ENCODE results near the gene PNMT. TPM values are rescaled to one million over a fixed set of nuclear protein-coding genes. Genes with fewer than 3 reads are reported as not detected.

PNMT gene
- total and polyA plus RNA-seq, 2 of the 13 experiments (the other 11 are each of a cell fraction or from before 2014, with no cell fraction given) = 0.25 TPM; not detected in 1

- peak; percentile 58; the same call in 1 of the 2 replicates for TF ChIP-seq RFXAP (CRISPR knock-in tag; IDR thresholded peaks at IDR 0.05; ENCODE audit: borderline replicate concordance)
- no peak for TF ChIP-seq NFE2L1 (CRISPR knock-in tag; IDR thresholded peaks at IDR 0.05; ENCODE audit: borderline replicate concordance)
- no peak for TF ChIP-seq PAWR (CRISPR knock-in tag; IDR thresholded peaks at IDR 0.05; ENCODE audit: borderline replicate concordance)
- no peak; the same call in 1 of the 2 replicates for TF ChIP-seq ZNF775 (CRISPR knock-in tag; IDR thresholded peaks at IDR 0.05; ENCODE audit: borderline replicate concordance)
- TF ChIP-seq NR3C1 (CRISPR knock-in tag; IDR thresholded peaks at IDR 0.05) = no peak
- TF ChIP-seq, protein P1, sequence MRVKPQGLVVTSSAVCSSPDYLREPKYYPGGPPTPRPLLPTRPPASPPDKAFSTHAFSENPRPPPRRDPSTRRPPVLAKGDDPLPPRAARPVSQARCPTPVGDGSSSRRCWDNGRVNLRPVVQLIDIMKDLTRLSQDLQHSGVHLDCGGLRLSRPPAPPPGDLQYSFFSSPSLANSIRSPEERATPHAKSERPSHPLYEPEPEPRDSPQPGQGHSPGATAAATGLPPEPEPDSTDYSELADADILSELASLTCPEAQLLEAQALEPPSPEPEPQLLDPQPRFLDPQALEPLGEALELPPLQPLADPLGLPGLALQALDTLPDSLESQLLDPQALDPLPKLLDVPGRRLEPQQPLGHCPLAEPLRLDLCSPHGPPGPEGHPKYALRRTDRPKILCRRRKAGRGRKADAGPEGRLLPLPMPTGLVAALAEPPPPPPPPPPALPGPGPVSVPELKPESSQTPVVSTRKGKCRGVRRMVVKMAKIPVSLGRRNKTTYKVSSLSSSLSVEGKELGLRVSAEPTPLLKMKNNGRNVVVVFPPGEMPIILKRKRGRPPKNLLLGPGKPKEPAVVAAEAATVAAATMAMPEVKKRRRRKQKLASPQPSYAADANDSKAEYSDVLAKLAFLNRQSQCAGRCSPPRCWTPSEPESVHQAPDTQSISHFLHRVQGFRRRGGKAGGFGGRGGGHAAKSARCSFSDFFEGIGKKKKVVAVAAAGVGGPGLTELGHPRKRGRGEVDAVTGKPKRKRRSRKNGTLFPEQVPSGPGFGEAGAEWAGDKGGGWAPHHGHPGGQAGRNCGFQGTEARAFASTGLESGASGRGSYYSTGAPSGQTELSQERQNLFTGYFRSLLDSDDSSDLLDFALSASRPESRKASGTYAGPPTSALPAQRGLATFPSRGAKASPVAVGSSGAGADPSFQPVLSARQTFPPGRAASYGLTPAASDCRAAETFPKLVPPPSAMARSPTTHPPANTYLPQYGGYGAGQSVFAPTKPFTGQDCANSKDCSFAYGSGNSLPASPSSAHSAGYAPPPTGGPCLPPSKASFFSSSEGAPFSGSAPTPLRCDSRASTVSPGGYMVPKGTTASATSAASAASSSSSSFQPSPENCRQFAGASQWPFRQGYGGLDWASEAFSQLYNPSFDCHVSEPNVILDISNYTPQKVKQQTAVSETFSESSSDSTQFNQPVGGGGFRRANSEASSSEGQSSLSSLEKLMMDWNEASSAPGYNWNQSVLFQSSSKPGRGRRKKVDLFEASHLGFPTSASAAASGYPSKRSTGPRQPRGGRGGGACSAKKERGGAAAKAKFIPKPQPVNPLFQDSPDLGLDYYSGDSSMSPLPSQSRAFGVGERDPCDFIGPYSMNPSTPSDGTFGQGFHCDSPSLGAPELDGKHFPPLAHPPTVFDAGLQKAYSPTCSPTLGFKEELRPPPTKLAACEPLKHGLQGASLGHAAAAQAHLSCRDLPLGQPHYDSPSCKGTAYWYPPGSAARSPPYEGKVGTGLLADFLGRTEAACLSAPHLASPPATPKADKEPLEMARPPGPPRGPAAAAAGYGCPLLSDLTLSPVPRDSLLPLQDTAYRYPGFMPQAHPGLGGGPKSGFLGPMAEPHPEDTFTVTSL (CRISPR knock-in tag; IDR thresholded peaks at IDR 0.05; ENCODE audit: borderline replicate concordance) = no peak
- peak; percentile 58; the same call in 1 of the 2 replicates for TF ChIP-seq AKAP8 (CRISPR knock-in tag; IDR thresholded peaks at IDR 0.05)
- no peak for TF ChIP-seq HNF4G (IDR thresholded peaks at IDR 0.05; ENCODE audit: borderline replicate concordance, low read depth, low read length)
- peak; percentile 62; the same call in 1 of the 2 replicates for TF ChIP-seq HNF4G (CRISPR knock-in tag; IDR thresholded peaks at IDR 0.05; ENCODE audit: borderline replicate concordance, low read depth)
- TF ChIP-seq U2AF2 (IDR thresholded peaks at IDR 0.05; ENCODE audit: low read depth, low read length) = no peak
- no peak for TF ChIP-seq ZNF432 (CRISPR knock-in tag; IDR thresholded peaks at IDR 0.05; ENCODE audit: borderline replicate concordance)
- TF ChIP-seq, protein P2, sequence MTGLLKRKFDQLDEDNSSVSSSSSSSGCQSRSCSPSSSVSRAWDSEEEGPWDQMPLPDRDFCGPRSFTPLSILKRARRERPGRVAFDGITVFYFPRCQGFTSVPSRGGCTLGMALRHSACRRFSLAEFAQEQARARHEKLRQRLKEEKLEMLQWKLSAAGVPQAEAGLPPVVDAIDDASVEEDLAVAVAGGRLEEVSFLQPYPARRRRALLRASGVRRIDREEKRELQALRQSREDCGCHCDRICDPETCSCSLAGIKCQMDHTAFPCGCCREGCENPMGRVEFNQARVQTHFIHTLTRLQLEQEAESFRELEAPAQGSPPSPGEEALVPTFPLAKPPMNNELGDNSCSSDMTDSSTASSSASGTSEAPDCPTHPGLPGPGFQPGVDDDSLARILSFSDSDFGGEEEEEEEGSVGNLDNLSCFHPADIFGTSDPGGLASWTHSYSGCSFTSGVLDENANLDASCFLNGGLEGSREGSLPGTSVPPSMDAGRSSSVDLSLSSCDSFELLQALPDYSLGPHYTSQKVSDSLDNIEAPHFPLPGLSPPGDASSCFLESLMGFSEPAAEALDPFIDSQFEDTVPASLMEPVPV (CRISPR knock-in tag; IDR thresholded peaks at IDR 0.05) = no peak; the same call in 1 of the 2 replicates
- no peak for TF ChIP-seq CENPBD1 (CRISPR knock-in tag; IDR thresholded peaks at IDR 0.05; ENCODE audit: borderline replicate concordance, low read depth)
- TF ChIP-seq ARID4A (CRISPR knock-in tag; IDR thresholded peaks at IDR 0.05; ENCODE audit: borderline replicate concordance) = peak; percentile 78; the same call in 1 of the 2 replicates
Measured at GRCh38 chr17:39667945-39668924, at the start of gene PNMT (continued).
